ENCODE results near the gene TMBIM1.

TMBIM1 gene

GRCh38 chr2:218233543-218233942, 58.8 kb downstream of the TMBIM1 start:
- H3K27me3 ChIP-seq (ENCODE audit: control insufficient read depth, insufficient read depth, low read length, poor library complexity, severe bottlenecking), result no peaks in the 10 kb centered on the region
- no peak overlapping the region for H3K27ac ChIP-seq (ENCODE audit: insufficient read depth, low read depth, low read length, poor library complexity, severe bottlenecking)
- no peak overlapping the region for H3K4me3 ChIP-seq (ENCODE audit: insufficient read depth, low read depth, low read length)
- H3K9me3 ChIP-seq (ENCODE audit: control insufficient read depth, low read length), result no peaks in the 10 kb centered on the region
- H3K4me1 ChIP-seq (ENCODE audit: control insufficient read depth, insufficient read depth, low read length), result no peaks in the 10 kb centered on the region
- 95% methylated on average over 4 of the region's 4 CpGs for WGBS, 2 experiments
- H3K36me3 ChIP-seq (ENCODE audit: control insufficient read depth, insufficient read depth, low read length), result peaks cover 34% of the 10 kb centered on the region

GRCh38 chr2:218230882-218231281, 61.4 kb downstream of the TMBIM1 start:
- Histone ChIP-seq H3K9me3 (ENCODE audit: control insufficient read depth, low read length) (no peaks in the 10 kb centered on the region), H3K4me1 (ENCODE audit: control insufficient read depth, insufficient read depth, low read length) (no peaks in the 10 kb centered on the region), H3K27ac (ENCODE audit: insufficient read depth, low read depth, low read length, poor library complexity, severe bottlenecking) (no peak overlapping the region), H3K36me3 (ENCODE audit: control insufficient read depth, insufficient read depth, low read length) (peaks cover 26% of the 10 kb centered on the region), H3K4me3 (ENCODE audit: insufficient read depth, low read depth, low read length) (no peak overlapping the region), H3K27me3 (ENCODE audit: control insufficient read depth, insufficient read depth, low read length, poor library complexity, severe bottlenecking) (no peaks in the 10 kb centered on the region)
- 94 to 100% methylated on average over 1 of the region's 1 CpG for WGBS, 2 experiments

GRCh38 chr2:218229851-218230250, 62.5 kb downstream of the TMBIM1 start:
- Histone ChIP-seq H3K36me3 (ENCODE audit: control insufficient read depth, insufficient read depth, low read length) (peaks cover 28% of the 10 kb centered on the region), H3K9me3 (ENCODE audit: control insufficient read depth, low read length) (no peaks in the 10 kb centered on the region), H3K4me1 (ENCODE audit: control insufficient read depth, insufficient read depth, low read length) (no peaks in the 10 kb centered on the region), H3K27ac (ENCODE audit: insufficient read depth, low read depth, low read length, poor library complexity, severe bottlenecking) (no peak overlapping the region), H3K4me3 (ENCODE audit: insufficient read depth, low read depth, low read length) (no peak overlapping the region), H3K27me3 (ENCODE audit: control insufficient read depth, insufficient read depth, low read length, poor library complexity, severe bottlenecking) (no peaks in the 10 kb centered on the region)
- 91 to 92% methylated on average over 4 of the region's 4 CpGs for WGBS, 2 experiments

- H3K27me3 ChIP-seq (ENCODE audit: control insufficient read depth, insufficient read depth, low read length, poor library complexity, severe bottlenecking), result no peaks in the 10 kb centered on the region
- no peaks in the 10 kb centered on the region for H3K4me1 ChIP-seq (ENCODE audit: control insufficient read depth, insufficient read depth, low read length)
- WGBS, 2 experiments, result 96 to 100% methylated on average over 3 of the region's 3 CpGs
- no peak overlapping the region for H3K4me3 ChIP-seq (ENCODE audit: insufficient read depth, low read depth, low read length)
- no peak overlapping the region for H3K27ac ChIP-seq (ENCODE audit: insufficient read depth, low read depth, low read length, poor library complexity, severe bottlenecking)
- H3K36me3 ChIP-seq (ENCODE audit: control insufficient read depth, insufficient read depth, low read length), result peaks cover 28% of the 10 kb centered on the region
- H3K9me3 ChIP-seq (ENCODE audit: control insufficient read depth, low read length), result no peaks in the 10 kb centered on the region
These were observed 63.1 kb downstream of the TMBIM1 start for GRCh38 chr2:218229239-218229638.

- 91 to 96% methylated on average over 4 to 6 of the region's 6 CpGs for whole genome bisulfite sequencing, 2 experiments
- H3K36me3 ChIP-seq (ENCODE audit: control insufficient read depth, insufficient read depth, low read length), result peaks cover 28% of the 10 kb centered on the region
- H3K27me3 ChIP-seq (ENCODE audit: control insufficient read depth, insufficient read depth, low read length, poor library complexity, severe bottlenecking), result no peaks in the 10 kb centered on the region
- H3K4me1 ChIP-seq (ENCODE audit: control insufficient read depth, insufficient read depth, low read length), result no peaks in the 10 kb centered on the region
- no peaks in the 10 kb centered on the region for H3K9me3 ChIP-seq (ENCODE audit: control insufficient read depth, low read length)
- H3K4me3 ChIP-seq (ENCODE audit: insufficient read depth, low read depth, low read length), result no peak overlapping the region
- no peak overlapping the region for H3K27ac ChIP-seq (ENCODE audit: insufficient read depth, low read depth, low read length, poor library complexity, severe bottlenecking)
These were observed 63.8 kb downstream of the TMBIM1 start for GRCh38 chr2:218228366-218229090.

- Histone ChIP-seq H3K4me1 (ENCODE audit: control insufficient read depth, insufficient read depth, low read length) (no peaks in the 10 kb centered on the region), H3K4me3 (ENCODE audit: insufficient read depth, low read depth, low read length) (no peak overlapping the region), H3K9me3 (ENCODE audit: control insufficient read depth, low read length) (no peaks in the 10 kb centered on the region), H3K27me3 (ENCODE audit: control insufficient read depth, insufficient read depth, low read length, poor library complexity, severe bottlenecking) (no peaks in the 10 kb centered on the region), H3K36me3 (ENCODE audit: control insufficient read depth, insufficient read depth, low read length) (peaks cover 21% of the 10 kb centered on the region), H3K27ac (ENCODE audit: insufficient read depth, low read depth, low read length, poor library complexity, severe bottlenecking) (no peak overlapping the region)
- 91 to 95% methylated on average over 2 to 3 of the region's 3 CpGs for WGBS, 2 experiments
These were observed 65.4 kb downstream of the TMBIM1 start for GRCh38 chr2:218226903-218227302.
